Activated naive CD4-positive, alpha-beta T cell treated with anti-CD3 and anti-CD28 coated beads, Interleukin-2, amount 50 U/mL, for 24 hours (primary cell): ENCODE data around the gene GPR62.
A peak's percentile ranks its signal among the peaks of the same experiment; 100 is the strongest.

Source experiments
- H3K27ac Mint-ChIP-seq: one replicate; pipeline ENCODE4 v1.8.0; 2021; ENCODE audit warnings: mild to moderate bottlenecking, mixed read lengths
- H3K27me3 Mint-ChIP-seq: one replicate; pipeline ENCODE4 v1.8.0; 2021; ENCODE audit warnings: mixed read lengths
- H3K36me3 Mint-ChIP-seq: one replicate; pipeline ENCODE4 v1.8.0; 2021; ENCODE audit warnings: mixed read lengths
- H3K4me1 Mint-ChIP-seq: one replicate; pipeline ENCODE4 v1.8.0; 2021; ENCODE audit warnings: mixed read lengths
- H3K4me3 Mint-ChIP-seq: one replicate; pipeline ENCODE4 v1.8.0; 2021; ENCODE audit warnings: mild to moderate bottlenecking, mixed read lengths
- H3K9me3 Mint-ChIP-seq: one replicate; pipeline ENCODE4 v1.8.0; 2021; ENCODE audit warnings: mixed read lengths

Gene GPR62

GRCh38 chr3:51971350-51971749 lies 16.2 kb downstream of the GPR62 start:
- H3K4me3 Mint-ChIP-seq, result no peak overlapping the region

GRCh38 chr3:51974277-51974962 lies 19.2 kb downstream of the GPR62 start:
- Mint-ChIP-seq H3K4me1 (peaks cover 32% of the 10 kb centered on the region), H3K27ac (peak overlapping the region; percentile 94), H3K9me3 (no peaks in the 10 kb centered on the region), H3K4me3 (peak overlapping the region; percentile 91), H3K27me3 (no peaks in the 10 kb centered on the region), H3K36me3 (no peaks in the 10 kb centered on the region)

More at GRCh38 chr3:51971350-51971749, 16.2 kb downstream of the GPR62 start:
- H3K36me3 Mint-ChIP-seq, result no peaks in the 10 kb centered on the region
- H3K4me1 Mint-ChIP-seq, result peaks cover 35% of the 10 kb centered on the region
- no peaks in the 10 kb centered on the region for H3K9me3 Mint-ChIP-seq
- H3K27me3 Mint-ChIP-seq, result no peaks in the 10 kb centered on the region
- H3K27ac Mint-ChIP-seq, result peak overlapping the region; percentile 55

DNA sequence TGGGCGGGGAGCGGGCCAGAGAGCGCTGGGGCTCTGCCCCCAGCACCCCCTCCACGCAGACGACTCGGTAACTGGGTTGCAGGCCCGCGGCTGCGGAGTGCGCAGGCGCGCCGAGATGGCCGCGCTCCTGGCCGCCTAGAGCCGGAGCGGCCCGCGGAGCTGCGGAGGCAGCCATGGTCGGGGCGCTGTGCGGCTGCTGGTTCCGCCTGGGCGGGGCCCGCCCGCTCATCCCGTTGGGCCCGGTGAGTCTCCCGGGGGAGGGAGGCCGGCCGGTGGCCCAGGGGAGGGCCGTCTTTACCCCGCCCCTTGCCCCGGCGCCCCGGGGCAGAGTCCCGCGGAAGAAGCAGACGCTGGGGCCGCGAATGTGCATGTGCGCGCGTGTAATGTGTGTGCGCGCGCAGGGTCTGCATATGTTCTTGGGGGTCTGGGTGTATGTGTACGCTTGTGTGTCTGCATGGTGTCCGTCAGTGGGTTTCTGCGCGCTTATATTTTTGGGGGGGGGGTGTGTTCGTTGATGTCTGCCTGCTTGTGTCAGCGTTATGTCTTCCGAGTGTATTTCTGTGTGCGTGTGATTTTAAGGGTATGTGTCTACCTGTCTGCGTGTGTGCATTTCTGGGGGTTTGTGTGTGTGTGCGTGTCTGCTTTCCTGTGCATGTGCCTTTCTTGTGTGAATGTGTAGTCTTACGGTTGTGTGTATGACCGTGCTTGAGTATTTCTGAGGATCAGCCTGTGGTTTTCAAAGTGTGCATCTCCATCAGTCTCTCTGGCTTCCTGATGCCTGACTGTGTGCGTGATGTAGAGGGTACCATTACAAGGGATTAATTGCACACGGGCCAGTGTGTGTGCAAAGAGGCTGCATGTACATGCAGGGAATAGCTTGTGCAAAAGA lies 20.0 kb downstream of the GPR62 start, which contains the start of gene ABHD14A:
TSS of gene ABHD14A (plus strand) at position 102 of the 889 bp plus-strand sequence. CDS start at position 174, 72 bp downstream.
- Mint-ChIP-seq H3K4me3 (peak within 1 kb of the TSS; percentile 91), H3K9me3 (no peaks in the 10 kb centered on the region), H3K27me3 (no peaks in the 10 kb centered on the region), H3K36me3 (no peaks in the 10 kb centered on the region), H3K27ac (peak within 1 kb of the TSS; percentile 94), H3K4me1 (peaks cover 32% of the 10 kb centered on the region)

- H3K9me3 Mint-ChIP-seq, result no peaks in the 10 kb centered on the region
- H3K27ac Mint-ChIP-seq, result no peak overlapping the region
- H3K27me3 Mint-ChIP-seq, result no peaks in the 10 kb centered on the region
- peaks cover 29% of the 10 kb centered on the region for H3K4me1 Mint-ChIP-seq
- peak overlapping the region; percentile 91 for H3K4me3 Mint-ChIP-seq
- H3K36me3 Mint-ChIP-seq, result no peaks in the 10 kb centered on the region
Measured at GRCh38 chr3:51975852-51976549, 20.8 kb downstream of the GPR62 start.

GRCh38 chr3:51977446-51978142 lies 22.4 kb downstream of the GPR62 start:
- peaks cover 37% of the 10 kb centered on the region for H3K4me1 Mint-ChIP-seq
- H3K9me3 Mint-ChIP-seq, result no peaks in the 10 kb centered on the region
- no peaks in the 10 kb centered on the region for H3K27me3 Mint-ChIP-seq
- no peaks in the 10 kb centered on the region for H3K36me3 Mint-ChIP-seq
- no peak overlapping the region for H3K27ac Mint-ChIP-seq
- no peak overlapping the region for H3K4me3 Mint-ChIP-seq

DNA sequence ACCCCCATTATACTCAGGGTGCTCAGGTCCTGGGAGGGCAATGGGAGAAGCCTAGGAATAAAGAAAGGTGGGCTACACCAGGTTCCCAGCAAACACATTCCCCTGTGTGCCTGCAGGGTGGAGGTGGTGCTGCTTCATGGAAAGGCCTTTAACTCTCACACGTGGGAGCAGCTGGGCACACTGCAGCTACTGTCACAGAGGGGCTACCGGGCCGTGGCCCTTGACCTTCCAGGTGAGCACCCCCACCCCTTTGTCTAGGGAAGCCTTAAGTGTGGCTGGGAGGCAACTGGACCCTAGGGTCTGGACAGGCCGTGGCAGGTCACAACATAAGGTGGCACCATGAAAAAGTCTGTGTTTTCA lies 22.9 kb downstream of the GPR62 start:
- Mint-ChIP-seq H3K4me3 (no peak overlapping the region), H3K27ac (no peak overlapping the region), H3K27me3 (no peaks in the 10 kb centered on the region), H3K9me3 (no peaks in the 10 kb centered on the region), H3K4me1 (peaks cover 40% of the 10 kb centered on the region), H3K36me3 (no peaks in the 10 kb centered on the region)

DNA sequence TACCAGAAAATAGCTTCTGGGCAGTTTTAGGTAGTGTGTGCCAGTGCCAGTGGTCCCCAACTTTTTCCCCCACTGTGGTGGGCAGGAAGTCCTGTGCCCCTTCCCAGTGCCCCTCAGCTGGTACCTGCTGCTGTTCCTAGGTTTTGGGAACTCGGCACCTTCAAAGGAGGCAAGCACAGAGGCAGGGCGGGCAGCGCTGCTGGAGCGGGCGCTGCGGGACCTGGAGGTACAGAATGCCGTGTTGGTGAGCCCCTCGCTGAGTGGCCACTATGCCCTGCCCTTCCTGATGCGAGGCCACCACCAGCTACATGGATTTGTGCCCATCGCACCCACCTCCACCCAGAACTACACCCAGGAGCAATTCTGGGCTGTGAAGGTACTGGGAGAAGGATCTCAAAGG lies 25.1 kb downstream of the GPR62 start:
- H3K4me1 Mint-ChIP-seq, result peaks cover 38% of the 10 kb centered on the region
- H3K27ac Mint-ChIP-seq, result no peak overlapping the region
- H3K9me3 Mint-ChIP-seq, result no peaks in the 10 kb centered on the region
- no peaks in the 10 kb centered on the region for H3K36me3 Mint-ChIP-seq
- no peaks in the 10 kb centered on the region for H3K27me3 Mint-ChIP-seq
- no peak overlapping the region for H3K4me3 Mint-ChIP-seq

DNA sequence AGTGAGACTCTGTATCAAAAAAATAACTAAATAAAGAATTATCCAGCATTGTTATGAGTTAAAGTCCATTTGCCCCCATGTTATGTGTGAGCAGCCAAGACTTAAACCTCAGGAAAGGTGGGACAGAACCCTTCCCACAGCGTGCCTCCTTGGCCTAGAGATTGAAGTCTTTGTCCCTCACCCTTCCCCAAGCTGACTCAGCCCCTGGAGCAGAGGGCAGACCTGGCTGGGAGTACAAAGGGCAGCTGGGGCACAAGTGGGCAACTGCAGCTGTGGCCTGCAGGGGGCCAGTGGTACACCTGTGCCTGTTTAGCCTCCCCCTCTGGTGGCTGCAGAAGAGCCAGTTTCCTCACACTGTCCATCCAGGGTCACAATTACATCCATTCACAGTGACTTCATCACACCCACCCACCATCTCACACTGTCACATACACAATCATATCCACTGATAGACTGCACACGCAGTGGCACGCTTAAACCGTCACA lies 27.2 kb downstream of the GPR62 start:
- H3K4me1 Mint-ChIP-seq, result peaks cover 25% of the 10 kb centered on the region
- no peaks in the 10 kb centered on the region for H3K27me3 Mint-ChIP-seq
- H3K36me3 Mint-ChIP-seq, result no peaks in the 10 kb centered on the region
- no peaks in the 10 kb centered on the region for H3K9me3 Mint-ChIP-seq
- peak overlapping the region; percentile 84 for H3K27ac Mint-ChIP-seq
- peak overlapping the region; percentile 94 for H3K4me3 Mint-ChIP-seq

DNA sequence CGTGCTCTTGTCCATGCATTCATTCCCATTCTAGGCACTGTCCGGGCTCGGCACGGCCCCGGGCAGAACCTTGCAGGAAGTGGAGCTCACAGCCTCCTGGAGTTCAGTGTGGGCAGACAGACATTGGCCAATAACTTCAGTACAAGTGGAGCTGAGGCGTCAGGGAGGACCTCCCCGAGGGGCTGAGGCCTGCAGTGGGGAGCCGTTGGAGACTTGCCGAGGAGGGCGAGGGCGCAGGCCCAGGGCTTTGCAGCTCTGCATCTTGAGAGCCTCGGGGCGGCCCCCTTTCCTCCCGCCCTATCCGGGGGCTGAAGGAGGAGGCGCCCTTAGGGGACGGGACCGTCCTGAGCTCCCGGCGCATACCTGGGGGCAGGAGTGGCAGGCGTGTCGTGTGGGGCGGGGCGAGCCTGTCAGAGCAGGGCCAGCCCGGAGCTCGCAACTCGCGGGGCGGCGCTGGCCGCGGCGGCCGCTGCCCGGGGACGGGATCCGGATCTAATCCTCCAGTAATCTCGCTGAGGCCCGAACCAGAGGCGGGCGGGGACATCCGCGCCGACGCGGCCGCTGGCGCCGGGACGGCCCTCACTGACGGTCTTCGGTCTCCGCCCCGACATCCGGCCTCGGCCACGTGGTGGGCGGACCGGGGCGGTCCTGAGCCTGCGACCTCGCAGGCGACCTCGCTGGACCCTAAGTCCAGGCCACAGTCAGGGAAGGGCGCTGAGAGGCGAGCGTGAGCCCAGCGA lies 27.8 kb downstream of the GPR62 start, which contains the start of gene ACY1:
TSS of gene ACY1 (plus strand) at position 698 of the 740 bp plus-strand sequence. CDS start 530 bp downstream, outside the sequence.
- peaks cover 23% of the 10 kb centered on the region for H3K4me1 Mint-ChIP-seq

DNA sequence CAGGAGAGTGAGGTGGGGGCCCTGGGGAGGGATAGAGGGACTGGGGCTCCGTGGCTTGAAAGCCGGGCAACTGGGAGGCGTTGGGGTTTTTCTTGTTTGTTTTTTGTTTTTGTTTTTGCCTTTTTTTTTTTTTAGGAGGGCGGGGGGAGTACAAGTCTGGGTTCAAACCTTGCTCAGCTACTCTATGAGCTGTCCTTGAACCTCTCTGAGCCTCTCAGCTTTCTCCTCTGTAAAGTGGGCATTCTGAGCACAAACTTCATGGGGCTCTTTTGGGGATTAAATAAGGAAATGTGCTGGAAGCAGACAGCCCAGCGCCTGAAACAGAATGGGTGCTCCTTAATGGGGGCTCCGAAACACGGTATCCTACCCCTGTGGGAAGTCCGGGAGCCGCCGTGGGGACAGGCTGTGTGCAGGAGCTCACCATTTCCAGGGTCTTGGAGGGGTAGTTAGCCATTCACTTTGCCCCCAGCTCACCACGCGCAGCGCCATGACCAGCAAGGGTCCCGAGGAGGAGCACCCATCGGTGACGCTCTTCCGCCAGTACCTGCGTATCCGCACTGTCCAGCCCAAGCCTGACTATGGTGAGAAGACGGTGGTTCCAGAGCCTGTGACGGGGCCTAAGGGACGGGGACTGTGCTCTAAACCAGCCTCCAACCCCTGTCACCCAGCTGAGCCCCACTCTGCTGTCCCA lies 28.5 kb downstream of the GPR62 start:
- H3K9me3 Mint-ChIP-seq, result no peaks in the 10 kb centered on the region
- H3K4me1 Mint-ChIP-seq, result peaks cover 23% of the 10 kb centered on the region
- no peaks in the 10 kb centered on the region for H3K36me3 Mint-ChIP-seq

More for the DNA sequence above, 27.8 kb downstream of the GPR62 start, which contains the start of gene ACY1:
- Mint-ChIP-seq H3K27ac (peak within 1 kb of the TSS; percentile 93), H3K9me3 (no peaks in the 10 kb centered on the region), H3K4me3 (peak within 1 kb of the TSS; percentile 94), H3K36me3 (no peaks in the 10 kb centered on the region), H3K27me3 (no peaks in the 10 kb centered on the region)

GRCh38 chr3:51984269-51984647 lies 29.1 kb downstream of the GPR62 start:
- Mint-ChIP-seq H3K27ac (peak overlapping the region; percentile 93), H3K4me1 (peaks cover 23% of the 10 kb centered on the region), H3K36me3 (no peaks in the 10 kb centered on the region), H3K27me3 (no peaks in the 10 kb centered on the region), H3K4me3 (peak overlapping the region; percentile 94), H3K9me3 (no peaks in the 10 kb centered on the region)

More for the DNA sequence above, 28.5 kb downstream of the GPR62 start:
- Mint-ChIP-seq H3K27ac (peak overlapping the region; percentile 93), H3K4me3 (peak overlapping the region; percentile 94), H3K27me3 (no peaks in the 10 kb centered on the region)

GRCh38 chr3:51985063-51985462 lies 29.9 kb downstream of the GPR62 start:
- H3K4me3 Mint-ChIP-seq, result peak overlapping the region; percentile 70

GRCh38 chr3:51986010-51986947 lies 31.1 kb downstream of the GPR62 start:
- Mint-ChIP-seq H3K4me3 (no peak overlapping the region), H3K4me1 (peaks cover 22% of the 10 kb centered on the region), H3K27me3 (no peaks in the 10 kb centered on the region), H3K9me3 (no peaks in the 10 kb centered on the region), H3K36me3 (peaks cover 1% of the 10 kb centered on the region), H3K27ac (peak overlapping the region; percentile 12)

More at GRCh38 chr3:51985063-51985462, 29.9 kb downstream of the GPR62 start:
- Mint-ChIP-seq H3K9me3 (no peaks in the 10 kb centered on the region), H3K4me1 (peaks cover 23% of the 10 kb centered on the region), H3K27ac (peak overlapping the region; percentile 68), H3K27me3 (no peaks in the 10 kb centered on the region), H3K36me3 (no peaks in the 10 kb centered on the region)
